Omental fat pad (tissue), 4 donors: ENCODE data around the gene NUDT1. TPM values are rescaled to one million over a fixed set of nuclear protein-coding genes. Genes with fewer than 3 reads are reported as not detected.

ENCODE experiments used
- ATAC-seq: fragments of 150-250 bp; one replicate; pipeline ENCODE4 v1.9.1; 2016; ENCODE audit warnings: mild to moderate bottlenecking, moderate library complexity; ENCODE audit not compliant: low FRiP score
- DNase-seq: peaks from one replicate; pipeline ENCODE4 v3.0.0-alpha.2; 2019; ENCODE audit warnings: low spot score
- total RNA-seq, 4 donors: library from RNA; depleted of rRNA; stranded (reverse); fragments of >200 nt; gene quantifications; one replicate each; pipeline ENCODE4 v1.1.0, GENCODE V29; 2016
- TF ChIP-seq, protein P1 (sequence below), 3 donors: fragments of 450-650 bp; IDR thresholded peaks; one replicate each; pipeline ENCODE4 v1.5.1; 2016 to 2017; ENCODE audit warnings: antibody characterized with exemption in 3 of 3, mild to moderate bottlenecking in 3 of 3, moderate library complexity in 2 of 3

NUDT1 gene
- total RNA-seq, 4 donors from 2014 or later, result 15.3 to 24.0 (median 16.8) TPM

DNA sequence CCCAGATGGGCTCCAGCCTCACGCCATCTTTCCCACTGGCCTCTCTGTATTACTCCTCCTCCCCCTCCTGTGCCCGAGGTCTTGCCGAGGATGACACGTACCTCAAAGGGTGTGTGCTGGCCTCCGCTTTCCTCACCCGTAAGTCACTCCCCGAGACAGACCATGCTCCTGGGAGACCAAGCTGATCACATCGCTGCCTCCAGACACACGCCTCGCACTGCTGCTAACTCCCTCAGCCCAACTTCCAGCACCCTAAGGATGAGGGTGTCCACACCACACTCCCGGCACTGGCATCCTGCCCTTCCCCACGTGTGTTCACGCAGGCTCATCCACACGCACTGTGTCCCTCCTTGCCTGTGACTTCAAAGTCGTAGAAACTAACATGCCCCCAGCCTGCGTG lies 33.3 kb upstream of the NUDT1 start:
- ATAC-seq, result no peak
- TF ChIP-seq, protein P1, sequence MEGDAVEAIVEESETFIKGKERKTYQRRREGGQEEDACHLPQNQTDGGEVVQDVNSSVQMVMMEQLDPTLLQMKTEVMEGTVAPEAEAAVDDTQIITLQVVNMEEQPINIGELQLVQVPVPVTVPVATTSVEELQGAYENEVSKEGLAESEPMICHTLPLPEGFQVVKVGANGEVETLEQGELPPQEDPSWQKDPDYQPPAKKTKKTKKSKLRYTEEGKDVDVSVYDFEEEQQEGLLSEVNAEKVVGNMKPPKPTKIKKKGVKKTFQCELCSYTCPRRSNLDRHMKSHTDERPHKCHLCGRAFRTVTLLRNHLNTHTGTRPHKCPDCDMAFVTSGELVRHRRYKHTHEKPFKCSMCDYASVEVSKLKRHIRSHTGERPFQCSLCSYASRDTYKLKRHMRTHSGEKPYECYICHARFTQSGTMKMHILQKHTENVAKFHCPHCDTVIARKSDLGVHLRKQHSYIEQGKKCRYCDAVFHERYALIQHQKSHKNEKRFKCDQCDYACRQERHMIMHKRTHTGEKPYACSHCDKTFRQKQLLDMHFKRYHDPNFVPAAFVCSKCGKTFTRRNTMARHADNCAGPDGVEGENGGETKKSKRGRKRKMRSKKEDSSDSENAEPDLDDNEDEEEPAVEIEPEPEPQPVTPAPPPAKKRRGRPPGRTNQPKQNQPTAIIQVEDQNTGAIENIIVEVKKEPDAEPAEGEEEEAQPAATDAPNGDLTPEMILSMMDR (IDR thresholded peaks at IDR 0.05), result no peak
- DNase-seq, result no peak

DNA sequence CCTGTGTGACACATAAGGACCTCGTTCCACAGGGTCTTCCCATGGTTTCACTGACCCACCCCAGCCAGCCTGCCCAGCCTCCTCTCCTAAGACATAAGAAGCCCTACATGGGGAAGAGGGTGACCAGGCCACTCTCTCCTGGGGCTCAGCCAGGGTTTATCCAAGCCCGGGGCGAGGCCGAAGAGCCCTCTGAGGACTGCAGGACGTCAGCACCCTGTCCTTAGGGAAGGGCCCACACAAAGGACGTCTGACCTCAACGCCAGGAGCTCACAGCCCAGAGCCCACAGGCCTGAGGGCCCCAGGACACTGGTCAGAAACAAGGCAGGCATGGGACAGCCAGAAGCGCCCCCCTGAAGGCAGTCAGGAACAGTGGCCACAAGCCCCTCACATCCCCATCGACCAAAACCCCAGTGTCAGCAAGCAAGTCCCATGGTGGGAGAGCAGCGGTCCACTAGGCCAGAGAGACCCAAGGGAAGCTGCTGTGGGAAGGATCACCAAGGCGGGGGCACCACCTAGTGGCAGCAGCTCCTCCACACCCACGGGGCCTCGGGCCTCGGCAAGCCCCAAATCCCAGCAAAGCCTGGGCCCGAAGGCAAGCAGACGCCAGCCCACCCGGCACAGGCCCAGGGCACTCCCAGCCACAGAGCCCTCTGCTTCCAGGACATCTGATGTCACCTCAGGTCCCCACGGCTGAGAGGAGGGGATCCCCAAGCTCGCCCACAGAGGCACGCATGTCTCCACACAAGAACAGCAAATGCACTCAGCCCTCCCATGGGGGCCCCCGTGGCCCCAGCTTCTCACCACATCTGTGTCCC lies 32.7 kb upstream of the NUDT1 start:
- DNase-seq (no peak), ATAC-seq (peak; percentile 73)
- TF ChIP-seq, protein P1 (IDR thresholded peaks at IDR 0.05), result peak in 1 of 3 donors; percentile 51

DNA sequence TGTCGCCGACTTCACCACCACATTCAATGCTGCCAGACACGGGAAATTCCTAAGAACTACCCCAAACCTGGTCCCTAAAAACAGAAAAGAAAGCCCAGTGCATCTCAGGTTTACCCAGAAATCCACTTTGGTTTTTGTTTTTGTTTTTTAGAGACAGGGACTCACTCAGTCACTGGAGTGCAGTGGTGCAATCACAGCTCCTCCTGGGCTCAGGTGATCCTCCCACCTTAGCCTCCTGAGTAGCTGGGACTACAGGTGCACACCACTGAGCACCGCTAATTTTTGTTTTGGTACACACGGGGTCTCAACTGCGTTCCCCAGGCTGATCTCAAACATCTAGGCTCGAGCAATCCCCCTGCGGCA lies 32.1 kb upstream of the NUDT1 start:
- no peak for ATAC-seq
- TF ChIP-seq, protein P1 (IDR thresholded peaks at IDR 0.05), result no peak
- DNase-seq, result no peak

DNA sequence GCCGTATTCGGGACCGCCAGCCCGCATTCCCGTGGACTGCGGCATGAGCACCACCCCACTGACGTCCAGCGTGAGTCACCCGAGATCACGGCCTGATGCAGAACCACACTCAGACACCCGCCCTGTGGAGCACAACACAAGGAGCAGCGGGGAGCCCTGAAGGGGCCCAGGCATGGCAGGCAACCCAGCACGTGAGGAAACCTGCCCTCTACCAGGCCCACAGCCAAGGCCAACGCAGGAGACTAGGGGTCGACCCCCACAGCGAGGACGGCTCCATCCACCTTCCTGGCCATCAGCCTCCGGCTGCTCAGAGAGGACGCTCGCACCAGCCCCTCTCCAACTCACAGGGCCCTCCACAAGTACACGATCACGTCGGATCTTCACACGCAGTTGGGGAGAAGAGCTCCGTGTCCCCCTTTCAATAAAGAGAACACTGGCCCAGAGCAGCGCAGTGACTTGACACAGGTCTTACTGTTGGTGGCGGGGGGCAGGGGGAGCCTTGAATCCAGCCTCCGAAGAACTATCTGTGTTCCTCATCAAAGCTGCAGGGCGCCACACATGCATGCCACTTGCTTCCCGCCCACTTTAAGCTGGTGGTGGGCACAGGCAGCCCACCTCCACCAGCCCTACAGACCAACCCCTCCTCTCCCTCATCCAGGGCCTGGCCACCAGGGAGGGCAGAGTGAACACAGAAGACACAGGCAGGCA lies 31.3 kb upstream of the NUDT1 start:
- no peak for ATAC-seq

DNA sequence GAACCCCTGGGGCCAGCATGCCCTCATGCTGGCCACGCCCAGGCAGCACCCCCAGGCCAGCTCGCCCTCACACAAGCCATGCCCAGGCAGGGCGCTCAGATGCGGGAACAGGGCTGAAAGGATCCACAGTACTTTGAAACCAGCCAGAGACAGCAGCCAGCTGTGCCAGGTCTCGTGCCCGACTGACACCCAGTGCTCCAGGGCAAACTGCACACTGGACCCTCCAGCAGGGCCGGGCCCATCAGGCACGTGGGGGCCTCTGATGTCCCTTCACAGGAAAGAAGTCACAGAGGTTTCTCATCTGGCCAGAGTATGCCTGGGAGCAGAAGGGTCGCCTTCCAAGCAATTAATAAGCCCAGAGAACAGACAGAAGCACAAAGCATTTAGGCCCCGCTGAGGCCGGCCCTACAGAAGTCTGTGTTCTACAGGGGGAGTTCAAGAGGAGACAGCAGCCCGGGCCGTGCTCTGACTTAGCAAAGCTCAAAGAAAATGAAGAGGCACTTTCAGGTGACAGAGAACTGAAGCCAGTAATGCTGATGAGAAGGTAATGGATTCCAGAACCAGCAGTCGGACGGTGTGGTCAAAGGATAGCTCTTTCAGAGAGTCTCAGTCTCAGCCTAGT lies 30.7 kb upstream of the NUDT1 start:
- no peak for DNase-seq

More for the DNA sequence above, 31.3 kb upstream of the NUDT1 start:
- TF ChIP-seq, protein P1 (IDR thresholded peaks at IDR 0.05), result no peak
- DNase-seq, result no peak

DNA sequence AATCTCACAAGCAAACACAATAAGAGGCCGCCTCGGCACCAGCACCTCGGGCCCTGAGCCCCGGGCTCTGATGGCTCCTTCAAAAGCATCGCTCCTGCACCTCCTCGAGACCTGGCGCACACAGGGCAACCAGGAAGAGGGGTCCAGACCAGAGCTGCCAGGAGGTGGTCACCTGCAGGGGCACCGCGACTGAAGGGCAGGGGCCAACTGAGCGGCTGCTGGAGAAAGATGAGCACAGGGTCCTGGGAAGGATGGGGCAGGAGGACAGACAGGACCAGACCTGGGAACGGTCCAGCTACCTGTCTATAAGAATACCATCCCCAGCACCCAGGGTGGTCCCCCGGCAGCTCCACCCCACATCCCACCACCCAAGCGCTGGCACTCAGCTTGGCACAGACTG lies 30.1 kb upstream of the NUDT1 start:
- ATAC-seq (no peak), DNase-seq (no peak)
- TF ChIP-seq, protein P1 (IDR thresholded peaks at IDR 0.05), result no peak

More for the DNA sequence above, 30.7 kb upstream of the NUDT1 start:
- ATAC-seq, result no peak
- TF ChIP-seq, protein P1 (IDR thresholded peaks at IDR 0.05), result no peak
